Stomach (tissue), 9 donors: ENCODE measurements around the gene WFDC6. TPM values are rescaled to one million over a fixed set of nuclear protein-coding genes. Genes with fewer than 3 reads are reported as not detected.

ENCODE experiments used
- DNase-seq, 2 donors: peaks; one replicate each; pipeline versions ENCODE4 v3.0.0 to v3.0.0-alpha.2; 2013 to 2019
- H3K27ac ChIP-seq, 5 donors: fragments of 200-600 bp in 4 of 5; sonication (generic) in 4 of 5; one replicate each; pipeline ENCODE4 v1.5.1; 2013 to 2019; ENCODE audit warnings: mild to moderate bottlenecking in 1 of 5, moderate library complexity in 1 of 5
- H3K27me3 ChIP-seq, 3 donors: fragments of 200-600 bp; sonication (generic); one replicate each; pipeline ENCODE4 v1.5.1; 2017 to 2019; ENCODE audit warnings: mixed run types in 1 of 3
- H3K36me3 ChIP-seq, 4 donors: fragments of 200-600 bp; sonication (generic); 1 replicate in 3 of 4; 2 replicates in 1 of 4; pipeline ENCODE4 v1.5.1; 2016 to 2019
- H3K4me1 ChIP-seq, 4 donors: fragments of 200-600 bp; sonication (generic); one replicate each; pipeline ENCODE4 v1.5.1; 2016 to 2019
- H3K4me3 ChIP-seq, 4 donors: fragments of 200-600 bp; sonication (generic) in 3 of 4; one replicate each; pipeline ENCODE4 v1.5.1; 2016 to 2019; ENCODE audit warnings: mild to moderate bottlenecking in 1 of 4
- H3K9me3 ChIP-seq, 4 donors: fragments of 200-600 bp; sonication (generic); one replicate each; pipeline ENCODE4 v1.5.1; 2016 to 2019
- EP300 ChIP-seq: sonication (generic); formaldehyde crosslinking; IDR thresholded peaks from one replicate; pipeline ENCODE4 v1.6.1; 2017; ENCODE audit warnings: antibody characterized with exemption
- POLR2A ChIP-seq, 4 donors: fragments of 450-650 bp; IDR thresholded peaks; one replicate each; pipeline ENCODE4 v1.6.1; 2016; ENCODE audit warnings: antibody characterized with exemption in 4 of 4, control low read depth in 2 of 4, mild to moderate bottlenecking in 1 of 4, moderate library complexity in 1 of 4
- POLR2AphosphoS5 ChIP-seq, 3 donors: sonication (generic); formaldehyde crosslinking; IDR thresholded peaks; one replicate each; pipeline ENCODE4 v1.6.1; 2016; ENCODE audit warnings: antibody characterized with exemption in 3 of 3
- WGBS, 5 donors: extraction: QIAGEN DNeasy Blood & Tissue Kit in 3 of 5; methylation state at CpG; one replicate each; pipeline versions ENCODE4 v1.1.5 to v1.1.7; 2013 to 2018; 5-methylcytosine and 5-hydroxymethylcytosine counted together
- intact Hi-C: fragments of 100-400 bp; cut with DNase I; formaldehyde crosslinking; loops from one replicate; pipeline ENCODE4 v1.15.1; 2023; ENCODE audit warnings: low total_unique reads
- polyA plus RNA-seq, 3 donors: library from polyadenylated mRNA; stranded (reverse); fragments of 200-250 nt; gene quantifications; one replicate each; pipeline ENCODE4 v1.2.3, GENCODE V29; 2013
- total RNA-seq, 5 donors: library from RNA; depleted of rRNA; stranded (reverse); fragments of >200 nt; gene quantifications; one replicate each; pipeline versions ENCODE4 v1.1.0 to v1.2.3, GENCODE V29; 2014 to 2016
- TF ChIP-seq, protein P1 (sequence below), 7 experiments: fragments of 450-650 bp in 4 of 7; fragments of 200-600 bp in 3 of 7; sonication (generic) in 3 of 7; IDR thresholded peaks; one replicate each; pipeline ENCODE4 v1.5.1; 2016 to 2019; ENCODE audit warnings: antibody characterized with exemption in 7 of 7, control low read depth in 2 of 7, mild to moderate bottlenecking in 1 of 7
- donor health status: healthy with polysubstance abuse.
- donor health status: Bipolar disorder and iron deficiency.
- donor health status: healthy.

The WFDC6 gene
- total and polyA plus RNA-seq, 8 donors: not detected

DNA sequence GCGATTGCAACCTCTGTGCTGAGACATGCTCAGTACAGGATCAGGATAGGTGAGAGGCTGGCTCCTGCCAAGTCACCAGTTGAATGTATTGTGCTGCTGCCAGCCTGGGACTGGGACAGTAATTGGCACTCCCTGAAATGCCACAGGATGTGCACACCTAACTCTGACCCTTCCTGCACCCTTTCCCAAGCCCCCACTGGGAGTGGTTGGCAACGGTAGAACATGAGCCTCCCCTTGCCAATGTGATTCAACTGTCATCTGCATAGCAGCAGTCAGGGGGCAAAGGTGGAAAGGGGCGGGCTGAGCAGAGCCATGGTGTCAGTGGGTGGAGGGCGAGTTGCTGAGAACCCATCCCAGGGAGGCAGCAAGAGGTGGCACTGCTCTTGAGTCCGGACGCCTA is 39.3 kb downstream of the WFDC6 start:
- Histone ChIP-seq H3K27ac (no peak overlapping the region), H3K27me3 (peaks cover 0 to 35% (median 3%) of the 10 kb centered on the region in 3 donors), H3K4me1 (no peaks in the 10 kb centered on the region), H3K9me3 (no peaks in the 10 kb centered on the region), H3K36me3 (no peaks in the 10 kb centered on the region), H3K4me3 (no peak overlapping the region)
- intact Hi-C loops: no loop called here
- TF ChIP-seq, protein P1, sequence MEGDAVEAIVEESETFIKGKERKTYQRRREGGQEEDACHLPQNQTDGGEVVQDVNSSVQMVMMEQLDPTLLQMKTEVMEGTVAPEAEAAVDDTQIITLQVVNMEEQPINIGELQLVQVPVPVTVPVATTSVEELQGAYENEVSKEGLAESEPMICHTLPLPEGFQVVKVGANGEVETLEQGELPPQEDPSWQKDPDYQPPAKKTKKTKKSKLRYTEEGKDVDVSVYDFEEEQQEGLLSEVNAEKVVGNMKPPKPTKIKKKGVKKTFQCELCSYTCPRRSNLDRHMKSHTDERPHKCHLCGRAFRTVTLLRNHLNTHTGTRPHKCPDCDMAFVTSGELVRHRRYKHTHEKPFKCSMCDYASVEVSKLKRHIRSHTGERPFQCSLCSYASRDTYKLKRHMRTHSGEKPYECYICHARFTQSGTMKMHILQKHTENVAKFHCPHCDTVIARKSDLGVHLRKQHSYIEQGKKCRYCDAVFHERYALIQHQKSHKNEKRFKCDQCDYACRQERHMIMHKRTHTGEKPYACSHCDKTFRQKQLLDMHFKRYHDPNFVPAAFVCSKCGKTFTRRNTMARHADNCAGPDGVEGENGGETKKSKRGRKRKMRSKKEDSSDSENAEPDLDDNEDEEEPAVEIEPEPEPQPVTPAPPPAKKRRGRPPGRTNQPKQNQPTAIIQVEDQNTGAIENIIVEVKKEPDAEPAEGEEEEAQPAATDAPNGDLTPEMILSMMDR (IDR thresholded peaks at IDR 0.05): no peak
- TF ChIP-seq EP300 (no peak), POLR2A (IDR thresholded peaks at IDR 0.05) (no peak), POLR2AphosphoS5 (IDR thresholded peaks at IDR 0.05) (no peak)
- WGBS, 5 donors: 60 to 70% (median 68%) methylated on average over 6 of the region's 6 CpGs
- no peak for DNase-seq

DNA sequence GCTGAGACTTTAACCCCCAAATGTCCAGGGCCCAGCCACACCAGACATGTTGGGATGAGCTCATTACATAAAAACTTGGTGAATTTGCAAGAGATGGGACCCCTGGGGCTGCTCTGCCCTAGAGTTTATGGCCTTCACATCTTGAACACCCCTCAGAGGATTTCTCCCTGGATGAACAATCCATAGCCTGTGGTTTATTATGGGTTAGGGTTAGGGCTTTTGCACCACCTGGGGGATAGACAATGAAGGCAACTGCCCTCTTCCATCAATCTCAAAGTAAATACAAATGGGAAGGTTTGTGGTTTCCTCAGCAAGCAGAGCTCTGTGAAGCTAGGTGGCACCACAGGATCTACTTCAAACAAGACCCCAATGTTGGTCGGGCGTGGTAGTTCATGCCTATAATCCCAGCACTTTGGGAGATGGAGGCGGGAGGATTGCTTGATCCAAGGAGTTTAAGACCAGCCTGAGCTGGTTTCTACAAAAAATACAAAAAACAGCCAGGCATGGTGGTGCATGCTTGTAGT is 41.2 kb downstream of the WFDC6 start:
- H3K4me1 ChIP-seq: no peaks in the 10 kb centered on the region
- H3K36me3 ChIP-seq: no peaks in the 10 kb centered on the region
- peaks cover 0 to 35% (median 3%) of the 10 kb centered on the region in 3 donors for H3K27me3 ChIP-seq
- no peaks in the 10 kb centered on the region for H3K9me3 ChIP-seq
- TF ChIP-seq, protein P1 (IDR thresholded peaks at IDR 0.05): no peak
- no peak for TF ChIP-seq POLR2A (IDR thresholded peaks at IDR 0.05)
- TF ChIP-seq EP300: no peak
- TF ChIP-seq POLR2AphosphoS5 (IDR thresholded peaks at IDR 0.05): no peak
- intact Hi-C loops: no loop called here
- H3K27ac ChIP-seq: no peak overlapping the region
- DNase-seq: no peak
- 57 to 92% (median 71%) methylated on average over 3 of the region's 3 CpGs for WGBS, 5 donors
- H3K4me3 ChIP-seq: no peak overlapping the region

DNA sequence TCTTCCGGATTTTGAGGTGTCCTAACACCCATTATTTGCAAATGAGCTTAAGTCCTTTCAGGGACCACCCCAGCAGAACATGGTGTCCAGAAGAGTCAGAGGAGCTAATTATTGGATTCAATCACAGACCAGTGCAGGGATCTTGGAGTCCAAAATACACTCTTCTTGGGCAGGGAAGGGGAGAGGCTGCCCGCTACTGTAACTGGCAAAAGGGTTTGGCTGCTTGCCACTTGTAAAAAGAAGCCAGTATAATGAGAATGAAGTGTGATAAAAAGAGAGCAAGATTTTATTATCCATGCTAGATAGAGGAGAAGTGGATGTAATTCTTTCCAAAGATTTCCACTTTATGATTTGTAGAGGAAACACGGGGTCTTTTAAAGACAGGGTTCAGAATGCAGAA is 43.1 kb downstream of the WFDC6 start:
- H3K27me3 ChIP-seq: peaks cover 0 to 35% (median 3%) of the 10 kb centered on the region in 3 donors
- no peaks in the 10 kb centered on the region for H3K36me3 ChIP-seq
- no peaks in the 10 kb centered on the region for H3K4me1 ChIP-seq
- H3K4me3 ChIP-seq: no peak overlapping the region
- H3K9me3 ChIP-seq: no peaks in the 10 kb centered on the region
- DNase-seq: no peak
- 60 to 67% (median 61%) methylated on average over 3 of the region's 3 CpGs for WGBS, 5 donors
- no peak for TF ChIP-seq EP300
- no peak for TF ChIP-seq POLR2AphosphoS5 (IDR thresholded peaks at IDR 0.05)
- no peak for TF ChIP-seq POLR2A (IDR thresholded peaks at IDR 0.05)
- TF ChIP-seq, protein P1 (IDR thresholded peaks at IDR 0.05): no peak
- intact Hi-C loops: no loop called here
- H3K27ac ChIP-seq: no peak overlapping the region

DNA sequence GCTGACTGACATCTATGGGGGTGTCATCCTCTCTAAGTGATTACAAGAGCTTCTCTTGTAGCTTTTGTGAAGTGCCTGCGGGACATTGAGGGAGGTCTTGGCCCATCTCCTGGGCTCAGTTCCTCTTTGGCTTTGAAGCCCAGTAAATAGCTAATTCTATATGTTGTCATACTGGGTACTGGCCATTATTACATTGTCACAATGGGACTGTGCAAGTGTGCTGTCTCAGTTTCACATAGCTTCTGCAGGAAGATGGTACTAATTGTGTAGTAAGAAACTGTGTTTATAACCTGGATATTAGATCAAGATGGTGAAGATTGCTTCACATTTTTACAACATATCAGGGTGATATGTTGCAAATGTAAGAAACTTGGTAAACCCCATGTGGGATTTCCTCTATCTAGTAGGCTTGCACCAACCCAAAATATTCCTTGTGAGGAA is 43.8 kb downstream of the WFDC6 start:
- Histone ChIP-seq H3K36me3 (no peaks in the 10 kb centered on the region), H3K4me3 (no peak overlapping the region), H3K27ac (no peak overlapping the region), H3K27me3 (peaks cover 0 to 35% (median 3%) of the 10 kb centered on the region in 3 donors), H3K4me1 (no peaks in the 10 kb centered on the region), H3K9me3 (no peaks in the 10 kb centered on the region)
- WGBS, 5 donors: 85 to 96% (median 88%) methylated on average over 1 of the region's 1 CpG
- intact Hi-C loops: no loop called here
- DNase-seq: no peak
- TF ChIP-seq POLR2A (IDR thresholded peaks at IDR 0.05): no peak
- no peak for TF ChIP-seq EP300
- TF ChIP-seq, protein P1 (IDR thresholded peaks at IDR 0.05): no peak
- no peak for TF ChIP-seq POLR2AphosphoS5 (IDR thresholded peaks at IDR 0.05)
